ENCODE measurements around the gene IGLL1.
"Not testable (repeated sequence)": the region's sequence is repeated elsewhere in the genome, so short reads cannot be mapped to it uniquely, and the experiment has no call there.

Gene IGLL1

DNA sequence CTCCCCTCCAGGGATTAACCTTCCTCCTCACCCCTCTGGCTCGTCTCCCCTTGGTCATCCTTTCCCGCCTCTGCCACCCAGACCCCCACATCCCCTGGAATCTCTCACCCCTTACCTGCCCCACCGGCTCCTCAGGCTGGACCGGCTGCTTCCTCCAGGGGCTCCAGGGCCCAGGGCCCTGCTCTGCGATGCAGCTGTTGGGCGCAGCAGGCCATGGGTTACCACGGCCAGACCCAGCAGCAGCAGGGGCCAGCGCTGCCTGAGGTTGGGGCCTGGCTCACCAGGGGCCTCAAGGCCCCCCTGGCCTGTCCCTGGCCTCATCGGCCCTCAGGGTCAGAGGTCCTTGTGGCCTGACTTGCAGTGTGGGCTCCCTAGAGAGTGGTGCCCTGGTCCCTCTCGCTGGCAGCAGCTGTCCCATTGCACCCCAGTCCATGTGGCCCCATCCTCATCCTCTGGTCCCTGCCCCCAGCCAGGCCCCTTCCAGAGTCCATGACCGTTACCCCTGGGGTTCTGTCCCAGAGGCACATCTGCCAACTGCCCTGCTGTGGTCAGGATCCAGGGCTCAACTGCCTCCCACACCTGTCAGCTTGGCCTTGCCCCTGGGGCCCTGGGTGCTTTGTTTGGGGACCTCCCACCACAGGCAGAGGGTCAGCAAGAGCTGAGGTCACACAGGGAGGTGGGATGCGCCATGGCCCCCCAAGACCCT lies at the start of gene IGLL1:
Gene IGLL1 (minus strand): TSS at position 421 of the 706 bp plus-strand sequence. CDS start 100 bp downstream, at position 321.
- DNase-seq: no peak

GRCh38 chr22:23628056-23628743 lies 48.1 kb upstream of the IGLL1 start:
- not testable (repeated sequence) for DNase-seq

DNA sequence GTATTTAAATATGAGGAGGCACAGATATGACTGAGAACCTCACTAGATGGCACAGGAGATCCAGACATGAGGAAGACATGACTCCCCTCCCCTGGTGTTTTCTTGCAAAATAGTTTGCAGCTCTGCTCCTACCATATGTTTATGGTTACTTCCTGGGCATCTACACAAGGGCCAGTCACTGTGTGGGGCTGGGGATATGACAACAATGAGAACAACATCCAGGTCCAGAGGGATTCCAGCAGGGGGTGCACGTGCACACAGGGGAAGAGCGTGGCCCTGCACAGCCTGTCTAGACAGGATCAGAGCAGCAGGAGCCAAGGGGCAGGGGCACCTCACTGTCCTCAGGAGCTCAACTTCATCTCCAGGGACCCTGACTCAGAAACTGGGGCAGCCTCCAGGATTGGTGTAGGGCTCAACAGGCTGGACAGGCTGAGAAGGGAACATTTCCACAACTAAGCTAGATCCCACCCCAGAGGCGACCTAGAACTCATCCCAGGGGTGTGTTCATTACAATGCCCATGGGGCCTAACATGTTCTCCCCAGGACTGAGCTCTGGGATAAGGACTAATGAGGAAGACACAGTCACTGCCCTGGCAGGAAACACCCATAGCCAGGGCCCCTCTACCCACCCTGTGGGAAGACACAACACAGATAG lies 47.4 kb upstream of the IGLL1 start:
- not testable (repeated sequence) for DNase-seq

GRCh38 chr22:23626286-23626975 lies 46.3 kb upstream of the IGLL1 start:
- no peak for DNase-seq

DNA sequence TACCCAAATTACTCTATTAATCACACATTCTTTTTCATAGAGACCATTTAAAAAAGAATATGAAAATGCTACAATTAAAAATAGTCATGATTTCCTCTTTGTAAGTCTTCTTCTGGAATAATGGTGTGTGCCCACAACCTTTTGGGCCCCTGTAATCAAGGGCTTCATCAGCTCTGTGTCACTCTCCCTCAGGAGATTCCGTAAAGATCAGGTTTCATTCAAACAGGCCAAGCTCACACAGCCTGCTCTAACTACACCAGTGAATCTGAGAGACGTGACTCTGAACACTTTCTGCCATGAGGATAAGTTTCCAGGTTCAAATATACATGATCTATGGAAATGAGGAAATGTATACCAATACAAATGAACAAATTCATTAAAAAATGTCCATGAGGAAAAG lies 42.5 kb upstream of the IGLL1 start:
- no peak for DNase-seq

- DNase-seq: not testable (repeated sequence)
These were observed 41.8 kb upstream of the IGLL1 start for GRCh38 chr22:23621916-23622315.

- no peak for DNase-seq
These were observed 41.1 kb upstream of the IGLL1 start for GRCh38 chr22:23621082-23621780.

DNA sequence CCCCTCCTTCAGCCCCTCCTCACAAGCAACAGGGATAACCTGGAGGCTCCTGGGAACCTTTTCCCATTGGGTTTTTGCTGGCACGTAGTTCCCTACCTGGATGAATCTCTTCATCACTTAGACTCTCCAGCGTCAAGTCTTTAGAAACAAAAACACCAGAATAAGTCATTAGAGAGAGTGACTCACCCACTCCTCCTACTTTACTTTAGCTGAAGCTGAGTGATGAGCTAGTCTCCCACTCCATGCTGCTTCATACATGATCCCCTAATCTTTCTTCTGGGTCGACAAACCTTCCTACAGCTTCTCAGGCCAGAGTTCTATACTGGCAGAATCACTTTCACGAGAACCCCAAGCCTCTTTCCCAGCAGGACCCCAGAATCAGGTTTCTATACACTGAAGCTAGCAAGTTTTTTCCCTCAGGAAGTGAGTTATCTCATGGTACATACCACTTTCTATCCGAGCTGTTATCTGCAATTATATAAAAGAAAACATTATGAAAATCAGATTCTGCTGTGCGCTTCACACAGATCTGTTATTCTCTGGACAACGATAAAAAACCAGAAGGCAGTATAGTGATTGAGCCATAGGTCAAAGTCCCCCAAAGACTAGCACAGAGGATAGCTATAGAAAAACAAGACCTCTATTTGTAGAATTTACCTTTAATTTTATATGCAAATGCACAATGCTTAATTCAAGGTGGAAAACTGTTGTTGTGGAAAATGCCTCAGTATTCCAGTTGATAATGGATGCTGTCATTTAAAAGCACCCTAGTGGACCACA lies 33.3 kb upstream of the IGLL1 start:
- DNase-seq: no peak

DNA sequence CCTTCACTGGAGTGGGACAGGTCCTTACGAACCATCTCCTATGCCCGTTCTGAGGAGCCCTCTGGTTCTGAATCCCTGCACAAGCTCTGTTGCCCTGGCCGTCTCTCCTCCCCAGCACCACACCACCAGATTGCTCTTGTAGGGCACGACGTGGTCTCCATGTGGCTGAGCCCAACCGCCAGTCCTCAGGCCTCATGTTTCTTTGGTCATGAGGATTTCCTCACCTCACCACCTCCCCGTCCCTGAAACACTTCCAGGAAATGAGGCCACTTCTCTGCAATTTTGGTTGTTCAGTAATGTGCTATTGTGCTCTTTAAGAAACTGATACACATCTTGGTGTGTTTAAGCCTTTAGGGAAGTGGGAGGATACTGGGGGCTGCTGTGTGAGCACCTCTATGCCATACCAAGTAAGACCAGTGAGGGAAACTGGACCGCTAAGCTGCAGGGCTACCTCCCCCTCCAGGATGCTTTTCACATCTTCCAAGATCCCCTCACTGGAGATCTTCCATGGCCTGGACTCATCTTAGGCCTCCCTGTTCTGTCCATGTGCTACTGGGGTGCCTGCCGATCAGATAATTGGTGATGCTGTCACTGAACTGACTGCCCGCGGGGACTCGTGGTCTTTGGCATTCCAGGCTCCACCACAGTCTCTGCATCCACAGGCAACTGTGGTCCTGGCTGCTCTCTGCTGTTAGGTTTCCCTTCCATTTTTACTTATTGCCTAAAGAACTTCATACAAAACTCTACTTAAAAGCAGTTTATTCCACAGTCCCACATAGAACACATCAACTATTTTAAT lies 30.1 kb upstream of the IGLL1 start:
- no peak for DNase-seq

- no peak for DNase-seq
These were observed 28.5 kb upstream of the IGLL1 start for GRCh38 chr22:23608583-23608982.

DNA sequence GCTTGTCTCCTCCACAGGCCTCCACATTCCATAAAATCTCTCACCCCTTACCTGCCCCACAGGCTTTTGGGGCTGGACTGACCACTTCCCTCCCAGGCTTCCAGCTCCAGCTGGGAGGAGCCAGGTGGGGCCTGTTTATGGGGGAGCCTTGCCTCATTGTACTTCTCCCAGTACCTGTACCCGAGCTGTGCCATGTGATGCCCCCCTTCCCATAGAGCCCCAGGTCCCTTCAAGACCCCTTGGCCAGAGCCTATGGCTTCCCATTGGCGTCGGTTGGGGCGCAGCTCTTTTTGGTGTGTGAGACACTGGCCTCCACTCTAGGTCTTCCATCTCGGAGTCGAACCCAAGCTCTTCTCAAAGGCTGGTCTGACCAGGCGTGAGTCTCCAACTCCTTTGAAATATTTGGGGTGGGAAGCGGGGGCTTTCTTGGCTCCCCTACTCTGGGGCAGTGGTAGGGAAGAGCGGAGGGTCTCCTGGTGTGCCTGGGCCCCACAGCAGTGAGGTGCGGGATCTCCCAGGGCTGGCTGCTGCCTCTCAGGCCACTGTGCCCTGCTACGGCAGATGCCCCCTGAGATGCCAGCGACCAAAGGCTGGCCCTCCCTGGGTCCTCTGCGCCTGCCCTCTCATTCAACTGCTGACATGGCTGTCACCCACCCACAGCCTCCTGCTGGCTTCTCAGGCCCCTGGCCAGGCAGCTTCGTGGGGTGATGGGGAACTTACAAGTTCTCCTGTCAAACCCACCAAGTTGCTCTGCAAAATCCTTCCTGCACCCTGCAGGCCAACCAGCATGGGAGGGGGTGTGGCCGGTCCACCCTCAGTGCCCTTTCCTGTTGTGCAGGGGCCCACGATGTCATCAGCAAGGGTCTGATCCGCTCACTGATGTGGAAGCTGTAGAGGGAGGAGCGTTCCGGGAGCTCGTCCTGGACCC lies 26.4 kb upstream of the IGLL1 start:
- DNase-seq: no peak

DNA sequence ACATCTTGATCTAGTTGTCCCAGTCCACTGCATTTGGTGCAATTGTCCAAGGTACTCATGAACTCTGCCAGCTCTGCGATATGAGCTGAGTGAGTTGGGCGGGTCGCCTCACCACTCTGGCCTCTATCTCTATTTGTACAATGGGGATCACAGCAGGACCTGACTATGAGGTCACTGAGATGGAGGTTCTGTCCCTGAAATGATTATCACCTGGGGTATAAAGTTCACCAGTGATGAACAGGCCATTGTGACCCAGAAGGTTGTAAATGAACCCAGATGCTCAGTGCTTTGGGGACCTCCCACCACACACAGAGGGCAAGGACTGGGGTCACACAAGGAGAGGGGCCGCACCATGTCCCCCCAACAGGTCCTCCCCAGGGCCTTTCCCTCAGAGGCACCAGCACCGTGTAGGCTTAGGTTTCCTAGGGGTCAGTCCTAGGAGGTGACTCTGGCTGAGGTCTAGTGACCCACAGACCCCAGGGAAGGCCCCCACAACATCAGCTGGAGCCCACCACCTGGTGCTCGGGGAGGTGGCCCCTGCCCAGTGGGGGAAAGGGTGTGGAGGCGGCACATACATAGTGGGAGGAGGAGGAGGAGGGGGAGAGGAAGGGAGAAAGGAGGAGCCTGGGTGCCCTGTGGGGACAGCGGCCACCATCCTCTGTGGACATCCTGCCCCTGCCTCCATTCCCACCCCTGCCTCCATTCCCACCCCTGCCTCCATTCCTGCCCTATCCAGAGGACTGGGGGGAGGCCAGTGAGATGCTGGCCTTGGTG lies 25.0 kb upstream of the IGLL1 start:
- DNase-seq: no peak

DNA sequence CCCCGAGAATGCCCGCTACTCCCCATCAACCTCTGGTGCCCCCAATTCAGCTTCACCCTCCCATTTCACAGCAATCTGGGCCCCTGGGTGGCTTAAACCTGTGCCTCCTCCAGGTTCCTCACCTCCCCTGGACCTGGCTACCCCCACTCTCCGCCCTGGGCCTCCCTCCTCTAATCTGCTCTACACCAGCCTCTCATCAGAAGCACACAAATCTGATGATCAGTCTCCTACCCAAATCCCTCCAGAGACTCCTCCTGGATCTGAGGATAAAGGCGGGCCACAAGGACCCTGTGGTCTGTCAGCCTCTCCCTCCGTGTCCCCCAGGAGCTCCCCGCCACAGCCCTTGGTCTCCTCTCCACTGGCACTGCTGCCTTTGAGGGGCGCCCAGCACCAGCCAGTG lies 23.2 kb upstream of the IGLL1 start:
- no peak for DNase-seq

GRCh38 chr22:23598805-23599518 lies 18.9 kb upstream of the IGLL1 start:
- DNase-seq: no peak

DNA sequence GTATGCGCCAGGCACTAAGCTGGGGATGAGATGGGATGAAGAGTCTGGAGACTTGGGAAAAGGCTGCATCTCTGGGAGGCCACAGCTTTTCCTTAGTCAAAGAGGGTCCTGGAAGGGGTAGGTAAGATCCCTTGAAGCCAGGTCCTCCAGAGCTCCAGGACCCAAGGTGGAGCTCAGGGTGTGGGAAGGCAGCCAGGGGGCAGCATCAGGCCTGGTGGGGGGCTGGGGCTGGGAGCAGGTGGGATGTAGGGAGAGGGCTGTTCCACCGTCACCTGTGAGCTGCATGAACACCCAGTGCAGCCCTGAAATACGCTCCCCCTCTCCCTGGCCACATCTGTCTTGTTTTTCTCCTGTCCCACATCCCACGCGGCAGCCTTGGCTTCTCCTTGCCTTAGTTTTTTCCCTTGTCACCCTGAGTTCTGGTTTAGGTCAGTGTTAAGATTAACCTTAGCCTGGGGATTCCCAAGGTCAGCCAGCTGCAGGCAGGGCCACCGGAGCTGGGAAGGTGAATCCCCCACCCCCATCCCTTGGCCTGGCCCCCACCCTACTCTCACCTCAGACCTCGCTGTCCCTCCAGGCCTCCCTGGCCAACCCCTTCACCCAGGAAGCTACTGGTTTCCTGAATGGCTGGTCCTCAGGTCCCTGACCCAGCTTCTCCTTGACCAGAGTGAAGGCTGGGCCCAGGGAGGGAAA lies 17.6 kb upstream of the IGLL1 start:
- DNase-seq: not testable (repeated sequence)

DNA sequence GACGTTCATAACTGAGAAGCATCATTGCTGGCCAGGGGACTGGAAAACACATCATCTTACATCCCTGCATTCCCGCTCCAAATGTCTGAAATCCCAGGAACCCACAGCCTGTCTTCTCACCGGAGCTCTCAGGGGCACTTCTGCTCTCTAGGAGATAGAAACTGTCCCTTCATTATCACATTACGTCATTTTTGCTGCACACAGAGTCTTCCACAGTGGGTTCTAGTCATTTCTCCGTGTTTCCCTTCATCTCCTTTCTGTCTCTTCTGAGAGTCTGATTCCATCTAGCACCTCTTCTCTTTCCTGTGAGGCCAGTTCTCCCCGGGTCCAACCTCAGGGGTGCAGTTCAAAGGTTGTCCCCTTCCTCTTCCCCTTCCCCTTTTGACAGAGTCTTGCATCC lies 15.8 kb upstream of the IGLL1 start:
- not testable (repeated sequence) for DNase-seq

GRCh38 chr22:23591846-23592245 lies 11.8 kb upstream of the IGLL1 start:
- no peak for DNase-seq
